ENCODE results near the gene RTCA.

- no peak for TF ChIP-seq CTCF (IDR thresholded peaks at IDR 0.05)
- TF ChIP-seq EP300 (IDR thresholded peaks at IDR 0.05) = no peak
- TF ChIP-seq POLR2A (IDR thresholded peaks at IDR 0.05) = no peak
Measured at GRCh38 chr1:100298512-100298911, 32.5 kb downstream of the RTCA start.
